A673 (cell line): ENCODE results near the gene CTNNA2. TPM values are rescaled to one million over a fixed set of nuclear protein-coding genes. Genes with fewer than 3 reads are reported as not detected.

Experiments used
- BruUV-seq: library from RNA; stranded (reverse); fragments of 400-500 nt; replicated peaks from 2 replicates; lab custom pipeline; 2021; lab: Mats Ljungman, UMichigan
- CTCF ChIA-PET: fragments of 300-600 bp; sonication (Branson Sonifier 250); formaldehyde crosslinking; loops from one replicate; lab custom pipeline; 2022; ENCODE audit warnings: antibody characterized with exemption; lab: Charles Lee
- POLR2A ChIA-PET: fragments of 300-600 bp; sonication (Branson Sonifier 250); formaldehyde crosslinking; loops from one replicate; lab custom pipeline; 2022; ENCODE audit warnings: antibody characterized with exemption; ENCODE audit not compliant: low non-redundant PET; lab: Charles Lee
- DNase-seq: peaks from one replicate; pipeline ENCODE4 v3.0.0-alpha.2; 2015; ENCODE audit warnings: low spot score
- H3K27ac ChIP-seq: fragments of 200-600 bp; sonication (generic); 2 replicates; pipeline ENCODE4 v1.5.1; 2016; ENCODE audit warnings: mixed run types, low read depth, mild to moderate bottlenecking, mixed read lengths, antibody characterized with exemption, low read length; ENCODE audit not compliant: poor library complexity, severe bottlenecking
- H3K27me3 ChIP-seq: fragments of 200-600 bp; sonication (generic); replicated peaks from 2 replicates; pipeline ENCODE4 v1.6.1; 2017; ENCODE audit warnings: mixed run types, low read depth, mild to moderate bottlenecking, mixed read lengths, antibody characterized with exemption, low read length; ENCODE audit not compliant: insufficient read depth, poor library complexity
- H3K36me3 ChIP-seq: fragments of 200-600 bp; sonication (generic); 2 replicates; pipeline ENCODE4 v1.6.1; 2016; ENCODE audit warnings: mixed run types, mild to moderate bottlenecking, mixed read lengths, antibody characterized with exemption, low read length; ENCODE audit not compliant: insufficient read depth, poor library complexity, severe bottlenecking
- H3K4me1 ChIP-seq: fragments of 200-600 bp; sonication (generic); 2 replicates; pipeline ENCODE4 v1.6.1; 2017; ENCODE audit warnings: mixed run types, mild to moderate bottlenecking, mixed read lengths, antibody characterized with exemption, low read length; ENCODE audit not compliant: insufficient read depth, poor library complexity, severe bottlenecking
- H3K4me3 ChIP-seq: fragments of 200-600 bp; sonication (generic); 2 replicates; pipeline ENCODE4 v1.5.1; 2016; ENCODE audit warnings: low read depth, mixed run types, mild to moderate bottlenecking, mixed read lengths, low read length; ENCODE audit not compliant: poor library complexity, severe bottlenecking
- H3K9me3 ChIP-seq: fragments of 200-600 bp; sonication (generic); 2 replicates; pipeline ENCODE4 v1.6.1; 2016; ENCODE audit warnings: mixed run types, low read depth, mild to moderate bottlenecking, mixed read lengths, antibody characterized with exemption, low read length; ENCODE audit not compliant: poor library complexity, severe bottlenecking
- EZH2 ChIP-seq: fragments of 200-600 bp; sonication (generic); IDR thresholded peaks from 2 replicates; pipeline ENCODE4 v1.6.1; 2017; ENCODE audit warnings: borderline replicate concordance, low read depth, mild to moderate bottlenecking, mixed read lengths, antibody characterized with exemption, low read length; ENCODE audit not compliant: poor library complexity, severe bottlenecking
- intact Hi-C: fragments of 100-400 bp; cut with micrococcal nuclease; formaldehyde crosslinking; loops from one replicate; pipeline ENCODE4 v1.10.0; 2022; ENCODE audit not compliant: unreplicated experiment
- total RNA-seq: library from RNA; stranded (reverse); gene quantifications from 2 replicates; pipeline ENCODE4 v1.2.3, GENCODE V29; 2021
- TF ChIP-seq, protein P1 (sequence below): fragments of 300-800, 200-600 bp; sonication (generic); conservative IDR thresholded peaks from 2 replicates; pipeline ENCODE4 v1.5.1; 2017; ENCODE audit warnings: low read depth, mild to moderate bottlenecking, antibody characterized with exemption, low read length, moderate library complexity, mixed read lengths

The CTNNA2 gene
- total RNA-seq, 1 experiment from 2014 or later, result not detected

- Histone ChIP-seq H3K27me3 (peaks cover 6% of the 10 kb centered on the region), H3K9me3 (no peaks in the 10 kb centered on the region), H3K4me1 (no peaks in the 10 kb centered on the region), H3K27ac (no peak overlapping the region), H3K4me3 (no peak overlapping the region), H3K36me3 (no peaks in the 10 kb centered on the region)
- ChIA-PET POLR2A (no interaction called here), CTCF (no interaction called here)
- TF ChIP-seq, protein P1, sequence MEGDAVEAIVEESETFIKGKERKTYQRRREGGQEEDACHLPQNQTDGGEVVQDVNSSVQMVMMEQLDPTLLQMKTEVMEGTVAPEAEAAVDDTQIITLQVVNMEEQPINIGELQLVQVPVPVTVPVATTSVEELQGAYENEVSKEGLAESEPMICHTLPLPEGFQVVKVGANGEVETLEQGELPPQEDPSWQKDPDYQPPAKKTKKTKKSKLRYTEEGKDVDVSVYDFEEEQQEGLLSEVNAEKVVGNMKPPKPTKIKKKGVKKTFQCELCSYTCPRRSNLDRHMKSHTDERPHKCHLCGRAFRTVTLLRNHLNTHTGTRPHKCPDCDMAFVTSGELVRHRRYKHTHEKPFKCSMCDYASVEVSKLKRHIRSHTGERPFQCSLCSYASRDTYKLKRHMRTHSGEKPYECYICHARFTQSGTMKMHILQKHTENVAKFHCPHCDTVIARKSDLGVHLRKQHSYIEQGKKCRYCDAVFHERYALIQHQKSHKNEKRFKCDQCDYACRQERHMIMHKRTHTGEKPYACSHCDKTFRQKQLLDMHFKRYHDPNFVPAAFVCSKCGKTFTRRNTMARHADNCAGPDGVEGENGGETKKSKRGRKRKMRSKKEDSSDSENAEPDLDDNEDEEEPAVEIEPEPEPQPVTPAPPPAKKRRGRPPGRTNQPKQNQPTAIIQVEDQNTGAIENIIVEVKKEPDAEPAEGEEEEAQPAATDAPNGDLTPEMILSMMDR, result no peak
- no peak for TF ChIP-seq EZH2
- no peak for DNase-seq
- intact Hi-C loops, result no loop called here
- no TSS peak for BruUV-seq
Measured at GRCh38 chr2:79788952-79789651, 276.3 kb downstream of the CTNNA2 start.

DNA sequence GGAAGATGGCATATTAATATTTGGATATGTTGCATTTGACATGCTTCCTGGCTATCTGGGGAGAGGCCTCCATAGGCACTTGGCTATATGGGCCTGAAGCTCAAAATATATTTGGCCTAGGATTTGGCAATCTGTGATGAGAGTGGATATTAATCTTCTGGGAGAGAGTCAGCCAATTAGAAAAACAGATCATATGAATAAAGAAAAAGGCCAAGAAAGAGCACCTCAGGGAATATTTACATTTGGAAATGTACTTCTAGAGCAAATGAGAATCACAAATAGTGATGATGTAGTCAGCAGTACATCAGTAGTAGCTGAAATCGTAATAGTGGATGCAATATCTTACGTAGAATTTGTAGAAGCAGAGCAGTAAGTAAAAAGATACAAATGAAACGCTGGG, 277.0 kb downstream of the CTNNA2 start:
- ChIA-PET CTCF (no interaction called here), POLR2A (no interaction called here)
- no peaks in the 10 kb centered on the region for H3K36me3 ChIP-seq
- no peak for DNase-seq
- no peak overlapping the region for H3K4me3 ChIP-seq
- H3K27me3 ChIP-seq, result peaks cover 6% of the 10 kb centered on the region
- TF ChIP-seq, protein P1, result no peak
- no peak for TF ChIP-seq EZH2
- no peaks in the 10 kb centered on the region for H3K4me1 ChIP-seq
- H3K27ac ChIP-seq, result no peak overlapping the region
- no peaks in the 10 kb centered on the region for H3K9me3 ChIP-seq
- BruUV-seq, result no TSS peak
- intact Hi-C loops, result no loop called here

DNA sequence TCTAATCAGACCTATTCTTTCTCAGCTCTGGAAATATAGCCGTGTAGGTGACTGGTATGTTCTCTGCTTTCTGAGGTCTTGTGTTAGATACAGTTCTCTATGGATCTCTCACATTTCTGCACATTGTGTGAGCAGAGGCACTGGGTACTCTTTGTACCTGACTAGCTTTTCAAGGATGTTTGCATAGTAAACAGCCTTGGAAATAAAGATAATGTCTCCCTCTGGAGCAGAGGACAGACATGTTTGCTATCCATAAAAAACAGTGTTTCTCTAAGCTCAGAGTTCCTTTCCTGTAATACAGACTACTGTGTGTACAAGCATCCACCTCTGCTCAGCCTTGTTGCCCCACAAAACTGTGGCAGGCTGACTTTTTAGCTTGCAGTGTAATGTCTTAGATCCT, 279.2 kb downstream of the CTNNA2 start:
- POLR2A ChIA-PET, result no interaction called here
- TF ChIP-seq, protein P1, result no peak
- no peak for TF ChIP-seq EZH2
- BruUV-seq, result no TSS peak
- no peaks in the 10 kb centered on the region for H3K9me3 ChIP-seq
- intact Hi-C loops, result no loop called here
- H3K4me1 ChIP-seq, result no peaks in the 10 kb centered on the region
- H3K36me3 ChIP-seq, result no peaks in the 10 kb centered on the region
- CTCF ChIA-PET, result no interaction called here
- H3K27me3 ChIP-seq, result peaks cover 6% of the 10 kb centered on the region
- H3K27ac ChIP-seq, result no peak overlapping the region
- H3K4me3 ChIP-seq, result no peak overlapping the region
- DNase-seq, result no peak
